GM12892 (cell line): Measurements from ENCODE around the gene LRRC23.
"Not testable (repeated sequence)": the region's sequence is repeated elsewhere in the genome, so short reads cannot be mapped to it uniquely, and the experiment has no call there.

Experiments used
- POLR2A ChIP-seq: IDR thresholded peaks from 2 replicates; pipeline ENCODE4 v1.6.1; 2011; ENCODE audit warnings: low read depth, low read length, control low read depth
- TAF1 ChIP-seq: IDR thresholded peaks from 2 replicates; pipeline ENCODE4 v1.6.1; 2011; ENCODE audit warnings: low read depth, mild to moderate bottlenecking, control low read depth, low read length, borderline replicate concordance

- TF ChIP-seq TAF1, POLR2A: not testable (repeated sequence)
Measured at GRCh38 chr12:6879824-6880223, 24.8 kb upstream of the LRRC23 start.
